Chondrocyte (in vitro differentiated cells): ENCODE data around the gene CTNND2. TPM values are rescaled to one million over a fixed set of nuclear protein-coding genes. Genes with fewer than 3 reads are reported as not detected.

Experiments
- DNase-seq: peaks from one replicate; pipeline ENCODE4 v3.0.0; 2021; ENCODE audit warnings: mixed read lengths, low spot score
- H3K27ac Mint-ChIP-seq: one replicate; pipeline ENCODE4 v1.8.0; 2021; ENCODE audit warnings: mild to moderate bottlenecking, moderate library complexity, mixed read lengths; ENCODE audit not compliant: unreplicated experiment
- H3K27me3 Mint-ChIP-seq: 2 replicates; pipeline ENCODE4 v1.8.0; 2021; ENCODE audit warnings: low read depth, mixed read lengths
- H3K36me3 Mint-ChIP-seq: 2 replicates; pipeline ENCODE4 v1.8.0; 2021; ENCODE audit warnings: low read depth, mixed read lengths
- H3K4me1 Mint-ChIP-seq: 2 replicates; pipeline ENCODE4 v1.8.0; 2021; ENCODE audit warnings: low read depth, mild to moderate bottlenecking, mixed read lengths
- H3K4me3 Mint-ChIP-seq: one replicate; pipeline ENCODE4 v1.8.0; 2021; ENCODE audit warnings: mild to moderate bottlenecking, moderate library complexity, mixed read lengths; ENCODE audit not compliant: unreplicated experiment
- H3K9me3 Mint-ChIP-seq: 2 replicates; pipeline ENCODE4 v1.8.0; 2021; ENCODE audit warnings: low read depth, mixed read lengths
- CTCF ChIP-seq: fragments of 200-600 bp; sonication (generic); IDR thresholded peaks from 2 replicates; pipeline ENCODE4 v1.5.0; 2021; ENCODE audit warnings: antibody characterized with exemption, mild to moderate bottlenecking, moderate library complexity
- total RNA-seq: library from RNA; stranded (reverse); gene quantifications from 3 replicates; pipeline ENCODE4 v1.2.1, GENCODE V29; 2021

Gene CTNND2
- total RNA-seq, 1 donor from 2014 or later: 2.1 TPM

GRCh38 chr5:11394933-11395332, 509.3 kb downstream of the CTNND2 start:
- Mint-ChIP-seq H3K9me3 (no peaks in the 10 kb centered on the region), H3K4me1 (no peaks in the 10 kb centered on the region), H3K4me3 (no peak overlapping the region), H3K36me3 (no peaks in the 10 kb centered on the region), H3K27ac (no peak overlapping the region), H3K27me3 (peaks cover 29% of the 10 kb centered on the region)
- TF ChIP-seq CTCF: no peak
- DNase-seq: no peak

- TF ChIP-seq CTCF: no peak
- Mint-ChIP-seq H3K9me3 (no peaks in the 10 kb centered on the region), H3K27me3 (peaks cover 34% of the 10 kb centered on the region), H3K36me3 (no peaks in the 10 kb centered on the region), H3K4me3 (no peak overlapping the region), H3K27ac (no peak overlapping the region), H3K4me1 (peaks cover 6% of the 10 kb centered on the region)
- no peak for DNase-seq
These were observed 513.9 kb downstream of the CTNND2 start for GRCh38 chr5:11390291-11390767.

GRCh38 chr5:11387382-11387781, 516.9 kb downstream of the CTNND2 start:
- H3K36me3 Mint-ChIP-seq: no peaks in the 10 kb centered on the region
- H3K4me3 Mint-ChIP-seq: no peak overlapping the region
- no peak for TF ChIP-seq CTCF
- no peak overlapping the region for H3K27ac Mint-ChIP-seq
- H3K27me3 Mint-ChIP-seq: peaks cover 44% of the 10 kb centered on the region
- peaks cover 14% of the 10 kb centered on the region for H3K4me1 Mint-ChIP-seq
- DNase-seq: no peak
- no peaks in the 10 kb centered on the region for H3K9me3 Mint-ChIP-seq

- H3K9me3 Mint-ChIP-seq: no peaks in the 10 kb centered on the region
- peak overlapping the region; percentile 14 for H3K4me3 Mint-ChIP-seq
- TF ChIP-seq CTCF: no peak
- no peak for DNase-seq
- peaks cover 14% of the 10 kb centered on the region for H3K4me1 Mint-ChIP-seq
- no peaks in the 10 kb centered on the region for H3K36me3 Mint-ChIP-seq
- no peak overlapping the region for H3K27ac Mint-ChIP-seq
- peaks cover 41% of the 10 kb centered on the region for H3K27me3 Mint-ChIP-seq
These were observed 517.8 kb downstream of the CTNND2 start for GRCh38 chr5:11386398-11386797.

- Mint-ChIP-seq H3K4me3 (peak overlapping the region; percentile 35), H3K9me3 (no peaks in the 10 kb centered on the region), H3K27ac (no peak overlapping the region), H3K4me1 (peaks cover 14% of the 10 kb centered on the region), H3K36me3 (no peaks in the 10 kb centered on the region), H3K27me3 (peaks cover 43% of the 10 kb centered on the region)
- no peak for TF ChIP-seq CTCF
- no peak for DNase-seq
These were observed 518.3 kb downstream of the CTNND2 start for GRCh38 chr5:11385901-11386293.
